HEK293T (cell line): ENCODE measurements around the gene GPBAR1.

Source experiments
- ARNT ChIP-seq: fragments of 450-650 bp; IDR thresholded peaks from 2 replicates; pipeline ENCODE4 v1.6.1; 2017; ENCODE audit warnings: mild to moderate bottlenecking
- BHLHE40 ChIP-seq: fragments of 450-650 bp; IDR thresholded peaks from 2 replicates; pipeline ENCODE4 v1.6.1; 2016; ENCODE audit warnings: mild to moderate bottlenecking, moderate library complexity, borderline replicate concordance
- CTBP1 ChIP-seq: fragments of 450-650 bp; IDR thresholded peaks from 2 replicates; pipeline ENCODE4 v1.6.1; 2016; ENCODE audit warnings: borderline replicate concordance
- FOXA1 ChIP-seq: fragments of 450-650 bp; IDR thresholded peaks from 2 replicates; pipeline ENCODE4 v1.6.1; 2016; ENCODE audit warnings: mild to moderate bottlenecking
- FOXK2 ChIP-seq: fragments of 450-650 bp; IDR thresholded peaks from 2 replicates; pipeline ENCODE4 v1.6.1; 2016; ENCODE audit warnings: mild to moderate bottlenecking
- FOXM1 ChIP-seq: fragments of 450-650 bp; IDR thresholded peaks from 2 replicates; pipeline ENCODE4 v1.6.1; 2017; ENCODE audit warnings: mild to moderate bottlenecking, borderline replicate concordance
- L3MBTL2 ChIP-seq: fragments of 450-650 bp; conservative IDR thresholded peaks from 2 replicates; pipeline ENCODE4 v1.6.1; 2016; ENCODE audit warnings: mild to moderate bottlenecking
- SP1 ChIP-seq: fragments of 450-650 bp; IDR thresholded peaks from 2 replicates; pipeline ENCODE4 v1.6.1; 2017
- SUZ12 ChIP-seq: fragments of 450-650 bp; IDR thresholded peaks from 2 replicates; pipeline ENCODE4 v1.6.1; 2016; ENCODE audit warnings: mild to moderate bottlenecking
- TARDBP ChIP-seq: fragments of 450-650 bp; IDR thresholded peaks from 2 replicates; pipeline ENCODE4 v1.6.1; 2016
- TF ChIP-seq, protein P1 (sequence below): fragments of 450-650 bp; IDR thresholded peaks from 2 replicates; pipeline ENCODE4 v1.6.1; 2016

DNA sequence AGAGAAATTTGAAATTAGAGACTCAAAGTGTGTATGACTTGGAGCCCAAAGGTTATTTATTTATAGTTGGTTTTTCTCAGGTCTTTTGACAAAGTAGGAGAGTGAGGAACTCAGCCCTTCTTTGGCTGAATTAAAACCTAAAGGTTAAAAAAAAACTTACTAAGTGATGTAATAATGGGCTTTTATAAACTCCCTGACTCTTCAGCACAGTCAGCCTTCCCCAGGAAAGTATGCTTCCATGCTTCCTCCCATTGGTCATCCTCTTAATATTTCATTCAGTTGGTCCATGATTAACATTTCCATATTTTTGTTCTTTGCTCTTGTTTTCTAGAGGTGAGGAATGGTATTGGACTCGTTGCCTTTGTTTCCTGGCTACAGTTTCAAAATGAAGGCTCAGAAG, 36.6 kb upstream of the GPBAR1 start:
- TF ChIP-seq BHLHE40: no peak
- TF ChIP-seq SP1: no peak
- TF ChIP-seq FOXM1: no peak
- no peak for TF ChIP-seq SUZ12
- TF ChIP-seq, protein P1, sequence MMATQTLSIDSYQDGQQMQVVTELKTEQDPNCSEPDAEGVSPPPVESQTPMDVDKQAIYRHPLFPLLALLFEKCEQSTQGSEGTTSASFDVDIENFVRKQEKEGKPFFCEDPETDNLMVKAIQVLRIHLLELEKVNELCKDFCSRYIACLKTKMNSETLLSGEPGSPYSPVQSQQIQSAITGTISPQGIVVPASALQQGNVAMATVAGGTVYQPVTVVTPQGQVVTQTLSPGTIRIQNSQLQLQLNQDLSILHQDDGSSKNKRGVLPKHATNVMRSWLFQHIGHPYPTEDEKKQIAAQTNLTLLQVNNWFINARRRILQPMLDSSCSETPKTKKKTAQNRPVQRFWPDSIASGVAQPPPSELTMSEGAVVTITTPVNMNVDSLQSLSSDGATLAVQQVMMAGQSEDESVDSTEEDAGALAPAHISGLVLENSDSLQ: no peak
- no peak for TF ChIP-seq FOXA1
- TF ChIP-seq TARDBP: no peak
- TF ChIP-seq L3MBTL2: no peak
- TF ChIP-seq ARNT: no peak
- TF ChIP-seq CTBP1: no peak
- no peak for TF ChIP-seq FOXK2
